Activated T-cell treated with anti-CD3 and anti-CD28 coated beads, Interleukin-2, amount 50 U/mL, for 24 hours (primary cell): Measurements from ENCODE around the gene KANSL3.
"Not testable (repeated sequence)": the region's sequence is repeated elsewhere in the genome, so short reads cannot be mapped to it uniquely, and the experiment has no call there.

Source experiments
- DNase-seq: peaks from one replicate; pipeline ENCODE4 v3.0.0-alpha.2; 2020
- H3K27ac Mint-ChIP-seq: 2 replicates; pipeline ENCODE4 v1.8.0; 2020; ENCODE audit warnings: mild to moderate bottlenecking, mixed read lengths
- H3K27me3 Mint-ChIP-seq: 2 replicates; pipeline ENCODE4 v1.8.0; 2020; ENCODE audit warnings: mixed read lengths
- H3K36me3 Mint-ChIP-seq: 2 replicates; pipeline ENCODE4 v1.8.0; 2020; ENCODE audit warnings: low read depth, mixed read lengths
- H3K4me1 Mint-ChIP-seq: 2 replicates; pipeline ENCODE4 v1.8.0; 2020; ENCODE audit warnings: low read depth, mixed read lengths
- H3K4me3 Mint-ChIP-seq: 2 replicates; pipeline ENCODE4 v1.8.0; 2020; ENCODE audit warnings: mild to moderate bottlenecking, moderate library complexity, mixed read lengths
- H3K9me3 Mint-ChIP-seq: 2 replicates; pipeline ENCODE4 v1.8.0; 2020; ENCODE audit warnings: mixed read lengths

The KANSL3 gene

GRCh38 chr2:96664366-96664925, 26.3 kb upstream of the KANSL3 start:
- Mint-ChIP-seq H3K4me3 (no peak overlapping the region), H3K4me1 (no peaks in the 10 kb centered on the region), H3K9me3 (peaks cover 2% of the 10 kb centered on the region), H3K36me3 (no peaks in the 10 kb centered on the region), H3K27ac (no peak overlapping the region), H3K27me3 (no peaks in the 10 kb centered on the region)
- no peak for DNase-seq

- DNase-seq, result no peak
- no peaks in the 10 kb centered on the region for H3K36me3 Mint-ChIP-seq
- H3K4me1 Mint-ChIP-seq, result no peaks in the 10 kb centered on the region
- H3K4me3 Mint-ChIP-seq, result no peak overlapping the region
- H3K9me3 Mint-ChIP-seq, result peaks cover 2% of the 10 kb centered on the region
- no peak overlapping the region for H3K27ac Mint-ChIP-seq
- H3K27me3 Mint-ChIP-seq, result no peaks in the 10 kb centered on the region
These were observed 25.7 kb upstream of the KANSL3 start for GRCh38 chr2:96663829-96664228.

- no peak overlapping the region for H3K27ac Mint-ChIP-seq
- H3K9me3 Mint-ChIP-seq, result peaks cover 2% of the 10 kb centered on the region
- no peaks in the 10 kb centered on the region for H3K36me3 Mint-ChIP-seq
- H3K27me3 Mint-ChIP-seq, result no peaks in the 10 kb centered on the region
- H3K4me3 Mint-ChIP-seq, result no peak overlapping the region
- DNase-seq, result no peak
- H3K4me1 Mint-ChIP-seq, result no peaks in the 10 kb centered on the region
These were observed 25.1 kb upstream of the KANSL3 start for GRCh38 chr2:96663177-96663576.

- no peak for DNase-seq
- no peaks in the 10 kb centered on the region for H3K36me3 Mint-ChIP-seq
- no peak overlapping the region for H3K27ac Mint-ChIP-seq
- no peaks in the 10 kb centered on the region for H3K27me3 Mint-ChIP-seq
- no peak overlapping the region for H3K4me3 Mint-ChIP-seq
- H3K9me3 Mint-ChIP-seq, result peaks cover 2% of the 10 kb centered on the region
- H3K4me1 Mint-ChIP-seq, result no peaks in the 10 kb centered on the region
These were observed 24.2 kb upstream of the KANSL3 start for GRCh38 chr2:96662360-96662759.

- H3K4me3 Mint-ChIP-seq, result no peak overlapping the region
These were observed 23.2 kb upstream of the KANSL3 start for GRCh38 chr2:96661324-96661723.

GRCh38 chr2:96656540-96656939, 18.4 kb upstream of the KANSL3 start:
- no peaks in the 10 kb centered on the region for H3K36me3 Mint-ChIP-seq
- DNase-seq, result no peak
- H3K27ac Mint-ChIP-seq, result no peak overlapping the region
- H3K4me3 Mint-ChIP-seq, result no peak overlapping the region
- no peaks in the 10 kb centered on the region for H3K9me3 Mint-ChIP-seq
- H3K4me1 Mint-ChIP-seq, result no peaks in the 10 kb centered on the region
- no peaks in the 10 kb centered on the region for H3K27me3 Mint-ChIP-seq

More at GRCh38 chr2:96661324-96661723, 23.2 kb upstream of the KANSL3 start:
- Mint-ChIP-seq H3K9me3 (peaks cover 2% of the 10 kb centered on the region), H3K27me3 (no peaks in the 10 kb centered on the region), H3K4me1 (no peaks in the 10 kb centered on the region), H3K27ac (no peak overlapping the region), H3K36me3 (no peaks in the 10 kb centered on the region)
- no peak for DNase-seq

- no peaks in the 10 kb centered on the region for H3K9me3 Mint-ChIP-seq
- H3K4me3 Mint-ChIP-seq, result no peak overlapping the region
- H3K4me1 Mint-ChIP-seq, result no peaks in the 10 kb centered on the region
- no peaks in the 10 kb centered on the region for H3K27me3 Mint-ChIP-seq
- H3K27ac Mint-ChIP-seq, result no peak overlapping the region
- DNase-seq, result no peak
- H3K36me3 Mint-ChIP-seq, result no peaks in the 10 kb centered on the region
These were observed 17.4 kb upstream of the KANSL3 start for GRCh38 chr2:96655526-96655925.

- not testable (repeated sequence) for H3K36me3 Mint-ChIP-seq, H3K4me3 Mint-ChIP-seq, DNase-seq, H3K9me3 Mint-ChIP-seq, H3K27me3 Mint-ChIP-seq, H3K27ac Mint-ChIP-seq, H3K4me1 Mint-ChIP-seq
These were observed 16.7 kb upstream of the KANSL3 start for GRCh38 chr2:96654791-96655190.

- no peaks in the 10 kb centered on the region for H3K4me1 Mint-ChIP-seq
- H3K27ac Mint-ChIP-seq, result no peak overlapping the region
- DNase-seq, result no peak
- H3K27me3 Mint-ChIP-seq, result no peaks in the 10 kb centered on the region
- H3K36me3 Mint-ChIP-seq, result no peaks in the 10 kb centered on the region
- no peaks in the 10 kb centered on the region for H3K9me3 Mint-ChIP-seq
- no peak overlapping the region for H3K4me3 Mint-ChIP-seq
These were observed 13.7 kb upstream of the KANSL3 start for GRCh38 chr2:96651793-96652192.

GRCh38 chr2:96649342-96649741, 11.2 kb upstream of the KANSL3 start:
- no peak for DNase-seq
- no peaks in the 10 kb centered on the region for H3K27me3 Mint-ChIP-seq
- no peaks in the 10 kb centered on the region for H3K9me3 Mint-ChIP-seq
- no peaks in the 10 kb centered on the region for H3K4me1 Mint-ChIP-seq
- no peak overlapping the region for H3K27ac Mint-ChIP-seq
- H3K36me3 Mint-ChIP-seq, result no peaks in the 10 kb centered on the region
- H3K4me3 Mint-ChIP-seq, result no peak overlapping the region

GRCh38 chr2:96648306-96648930, 10.3 kb upstream of the KANSL3 start:
- Mint-ChIP-seq H3K27ac (no peak overlapping the region), H3K4me1 (no peaks in the 10 kb centered on the region), H3K36me3 (no peaks in the 10 kb centered on the region), H3K9me3 (no peaks in the 10 kb centered on the region), H3K4me3 (no peak overlapping the region), H3K27me3 (no peaks in the 10 kb centered on the region)
- no peak for DNase-seq

- no peak for DNase-seq
- Mint-ChIP-seq H3K4me1 (no peaks in the 10 kb centered on the region), H3K27me3 (no peaks in the 10 kb centered on the region), H3K9me3 (no peaks in the 10 kb centered on the region), H3K36me3 (no peaks in the 10 kb centered on the region), H3K4me3 (no peak overlapping the region), H3K27ac (no peak overlapping the region)
These were observed 9.6 kb upstream of the KANSL3 start for GRCh38 chr2:96647681-96648080.

- no peak within 1 kb of the TSS for H3K27ac Mint-ChIP-seq
These were observed 4.7 kb upstream of the KANSL3 start, which contains the start of gene FER1L5 for GRCh38 chr2:96642564-96643360. TSS of gene FER1L5 (plus strand) at chr2:96642764. CDS start at chr2:96642837, 73 bp downstream.

GRCh38 chr2:96637385-96638143, 548 bp downstream of the KANSL3 start:
- Mint-ChIP-seq H3K36me3 (peaks cover 48% of the 10 kb centered on the region), H3K4me3 (peak overlapping the region; percentile 95), H3K4me1 (peaks cover 46% of the 10 kb centered on the region), H3K27me3 (no peaks in the 10 kb centered on the region), H3K9me3 (no peaks in the 10 kb centered on the region), H3K27ac (peak overlapping the region; percentile 99)
- peak; percentile 87 for DNase-seq

More at GRCh38 chr2:96642564-96643360, 4.7 kb upstream of the KANSL3 start, which contains the start of gene FER1L5:
- H3K4me3 Mint-ChIP-seq, result no peak within 1 kb of the TSS
- H3K4me1 Mint-ChIP-seq, result peaks cover 9% of the 10 kb centered on the region
- H3K36me3 Mint-ChIP-seq, result peaks cover under 1% of the 10 kb centered on the region
- no peaks in the 10 kb centered on the region for H3K27me3 Mint-ChIP-seq
- H3K9me3 Mint-ChIP-seq, result no peaks in the 10 kb centered on the region
- DNase-seq, result no peak
